ENCODE data around the gene SLC41A3. TPM values are rescaled to one million over a fixed set of nuclear protein-coding genes. Genes with fewer than 3 reads are reported as not detected.

Gene SLC41A3
- total RNA-seq, 4 donors from 2014 or later, result 36.1 to 54.8 (median 46.3) TPM

- no peaks in the 10 kb centered on the region for H3K9me3 ChIP-seq
- no peak overlapping the region for H3K27ac ChIP-seq
- H3K27me3 ChIP-seq, result no peaks in the 10 kb centered on the region
- DNase-seq (ENCODE audit: low spot score in 2 of 2), result no peak
- TF ChIP-seq, protein P1, sequence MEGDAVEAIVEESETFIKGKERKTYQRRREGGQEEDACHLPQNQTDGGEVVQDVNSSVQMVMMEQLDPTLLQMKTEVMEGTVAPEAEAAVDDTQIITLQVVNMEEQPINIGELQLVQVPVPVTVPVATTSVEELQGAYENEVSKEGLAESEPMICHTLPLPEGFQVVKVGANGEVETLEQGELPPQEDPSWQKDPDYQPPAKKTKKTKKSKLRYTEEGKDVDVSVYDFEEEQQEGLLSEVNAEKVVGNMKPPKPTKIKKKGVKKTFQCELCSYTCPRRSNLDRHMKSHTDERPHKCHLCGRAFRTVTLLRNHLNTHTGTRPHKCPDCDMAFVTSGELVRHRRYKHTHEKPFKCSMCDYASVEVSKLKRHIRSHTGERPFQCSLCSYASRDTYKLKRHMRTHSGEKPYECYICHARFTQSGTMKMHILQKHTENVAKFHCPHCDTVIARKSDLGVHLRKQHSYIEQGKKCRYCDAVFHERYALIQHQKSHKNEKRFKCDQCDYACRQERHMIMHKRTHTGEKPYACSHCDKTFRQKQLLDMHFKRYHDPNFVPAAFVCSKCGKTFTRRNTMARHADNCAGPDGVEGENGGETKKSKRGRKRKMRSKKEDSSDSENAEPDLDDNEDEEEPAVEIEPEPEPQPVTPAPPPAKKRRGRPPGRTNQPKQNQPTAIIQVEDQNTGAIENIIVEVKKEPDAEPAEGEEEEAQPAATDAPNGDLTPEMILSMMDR (IDR thresholded peaks at IDR 0.05), result no peak
- no peak for TF ChIP-seq POLR2A (IDR thresholded peaks at IDR 0.05)
- no peak for TF ChIP-seq EP300 (IDR thresholded peaks at IDR 0.05)
- H3K4me3 ChIP-seq, result no peak overlapping the region
- 48 to 70% methylated on average over 5 of the region's 5 CpGs for WGBS, 2 donors
- H3K4me1 ChIP-seq, result no peaks in the 10 kb centered on the region
- H3K36me3 ChIP-seq, result no peaks in the 10 kb centered on the region
Measured at GRCh38 chr3:126108676-126109050, 24.7 kb upstream of the SLC41A3 start.

DNA sequence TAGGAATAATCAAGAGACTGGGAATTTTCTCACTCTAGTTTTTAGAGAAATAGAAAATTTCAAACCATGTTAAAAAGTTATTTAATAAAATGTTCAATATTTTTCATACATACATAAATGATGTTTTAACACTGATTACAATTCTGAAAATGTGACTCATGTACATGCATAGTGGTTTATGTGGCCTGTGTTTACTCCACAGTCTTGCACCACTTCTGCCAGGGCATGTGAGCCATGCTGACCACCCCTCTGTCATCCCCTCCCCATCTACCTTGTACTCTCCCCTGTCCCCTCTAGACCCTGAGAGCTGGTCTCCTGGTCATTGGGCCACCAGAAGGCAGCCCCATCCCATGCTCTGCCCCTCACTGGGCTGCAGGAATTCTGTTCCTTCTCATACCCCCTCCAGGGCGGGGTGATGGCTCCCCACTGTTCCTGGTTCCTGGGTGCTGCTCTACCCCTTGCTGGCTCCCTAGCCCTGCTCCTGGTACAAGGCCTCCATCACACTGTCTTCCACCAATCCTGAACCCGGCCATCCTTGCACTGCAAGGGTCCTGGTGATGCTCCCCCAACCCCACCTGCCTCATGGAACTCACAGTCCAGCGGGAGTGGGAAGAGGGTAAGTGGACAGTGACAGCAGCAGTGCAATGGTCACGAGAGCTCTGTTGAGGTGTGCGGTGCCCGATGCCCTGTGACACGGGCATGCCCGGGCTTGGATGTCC, 24.2 kb upstream of the SLC41A3 start:
- peaks cover 0 to under 1% (median 0%) of the 10 kb centered on the region in 4 donors for H3K4me1 ChIP-seq
- no peaks in the 10 kb centered on the region for H3K9me3 ChIP-seq
- no peaks in the 10 kb centered on the region for H3K27me3 ChIP-seq
- 94 to 97% methylated on average over 7 to 8 of the region's 8 CpGs for WGBS, 2 donors
- H3K27ac ChIP-seq, result no peak overlapping the region
- TF ChIP-seq, protein P1 (IDR thresholded peaks at IDR 0.05), result no peak
- TF ChIP-seq POLR2A (IDR thresholded peaks at IDR 0.05) (no peak), EP300 (IDR thresholded peaks at IDR 0.05) (no peak)
- no peak for DNase-seq (ENCODE audit: low spot score in 2 of 2)
- H3K4me3 ChIP-seq, result no peak overlapping the region
- no peaks in the 10 kb centered on the region for H3K36me3 ChIP-seq

DNA sequence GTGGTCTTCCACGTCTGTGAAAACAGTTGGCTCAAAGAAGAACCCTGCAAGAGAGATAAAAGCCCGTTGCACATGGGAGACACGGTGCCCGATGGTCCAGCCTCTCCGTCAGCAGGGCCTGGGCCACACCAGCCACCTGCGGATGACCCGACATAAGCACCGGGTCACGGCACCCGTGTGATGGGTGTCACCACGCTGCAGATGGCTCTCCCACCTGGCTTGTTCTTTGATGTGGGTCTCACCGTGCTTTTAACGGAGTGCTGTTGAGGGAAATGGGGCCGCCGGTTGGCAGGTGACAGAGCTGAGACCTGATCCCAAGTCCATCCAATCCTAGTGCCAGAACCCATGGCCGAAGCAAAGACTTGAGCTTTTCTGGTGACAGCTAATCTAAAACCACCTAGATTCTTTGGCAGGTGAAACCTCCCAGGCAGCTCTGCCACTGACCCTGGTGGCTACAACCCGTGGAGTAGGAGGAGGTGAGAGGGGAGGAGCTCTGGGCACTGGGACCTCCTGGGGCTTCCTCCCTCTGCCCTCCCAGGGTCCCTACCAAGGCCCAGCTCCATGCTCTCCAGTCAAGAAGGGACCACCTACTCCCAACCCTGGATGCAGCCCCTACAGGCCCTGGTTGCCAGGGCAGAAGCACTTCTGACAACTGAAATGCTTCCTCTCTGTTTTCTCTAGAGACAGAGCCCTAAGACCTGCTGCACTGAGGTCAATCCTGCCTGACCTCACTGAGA, 23.4 kb upstream of the SLC41A3 start:
- no peaks in the 10 kb centered on the region for H3K9me3 ChIP-seq
- no peak for TF ChIP-seq POLR2A (IDR thresholded peaks at IDR 0.05)
- TF ChIP-seq EP300 (IDR thresholded peaks at IDR 0.05), result no peak
- TF ChIP-seq, protein P1 (IDR thresholded peaks at IDR 0.05), result no peak
- H3K27me3 ChIP-seq, result no peaks in the 10 kb centered on the region
- 82 to 89% methylated on average over 17 of the region's 17 CpGs for WGBS, 2 donors
- H3K4me1 ChIP-seq, result peaks cover 0 to 8% (median 0%) of the 10 kb centered on the region in 4 donors
- no peaks in the 10 kb centered on the region for H3K36me3 ChIP-seq
- no peak overlapping the region for H3K4me3 ChIP-seq
- H3K27ac ChIP-seq, result no peak overlapping the region
- no peak for DNase-seq (ENCODE audit: low spot score in 2 of 2)

DNA sequence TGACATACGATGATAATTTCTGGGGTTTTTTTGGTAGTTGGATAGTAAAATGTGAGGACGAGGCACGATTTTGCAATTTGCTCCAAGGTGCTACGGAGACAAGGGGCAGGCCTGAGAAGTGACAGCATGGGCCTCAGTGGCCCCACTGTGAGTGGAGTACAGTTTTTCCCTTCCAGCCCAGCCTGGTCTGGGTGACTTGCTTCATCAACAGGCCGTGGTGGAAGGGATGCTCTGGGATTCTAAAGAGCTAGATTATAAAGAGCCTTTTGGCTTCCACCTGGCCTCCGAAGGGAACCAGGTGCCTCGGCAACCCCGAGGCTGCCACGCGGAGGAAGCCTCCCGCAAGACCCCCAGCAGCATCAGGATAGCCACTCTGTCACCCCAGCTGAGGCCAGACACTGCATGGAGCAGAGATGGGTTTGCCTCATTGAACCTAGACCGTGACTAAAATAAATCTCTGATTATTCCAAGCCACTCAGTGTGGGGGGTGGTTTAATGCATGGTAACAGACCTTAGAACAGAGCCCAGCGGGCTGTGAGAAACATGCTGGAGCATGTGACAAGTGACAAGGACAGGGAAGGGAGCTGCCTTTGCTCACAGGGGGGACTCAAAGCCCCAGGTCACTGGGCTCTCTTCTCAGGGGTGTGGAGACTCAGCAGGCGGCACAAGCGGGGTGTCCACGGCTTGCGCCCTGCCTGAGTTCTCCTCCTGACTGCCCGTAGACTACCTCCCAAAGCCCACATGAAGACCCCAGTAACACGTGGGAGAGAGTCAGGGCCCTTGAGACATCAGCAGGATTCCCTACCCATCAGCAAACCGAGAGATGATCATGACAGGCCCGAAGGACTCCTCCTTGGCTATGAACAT, 22.6 kb upstream of the SLC41A3 start:
- H3K27me3 ChIP-seq, result no peaks in the 10 kb centered on the region
- 91 to 97% methylated on average over 18 to 21 of the region's 21 CpGs for whole genome bisulfite sequencing, 2 donors
- TF ChIP-seq, protein P1 (IDR thresholded peaks at IDR 0.05), result no peak
- no peak for TF ChIP-seq POLR2A (IDR thresholded peaks at IDR 0.05)
- TF ChIP-seq EP300 (IDR thresholded peaks at IDR 0.05), result no peak
- H3K4me3 ChIP-seq, result no peak overlapping the region
- no peak overlapping the region for H3K27ac ChIP-seq
- H3K36me3 ChIP-seq, result no peaks in the 10 kb centered on the region
- no peak for DNase-seq (ENCODE audit: low spot score in 2 of 2)
- no peaks in the 10 kb centered on the region for H3K9me3 ChIP-seq
- peaks cover 0 to 13% (median 0%) of the 10 kb centered on the region in 4 donors for H3K4me1 ChIP-seq
